K562 (cell line): ENCODE measurements around the gene PSMA4. TPM values are rescaled to one million over a fixed set of nuclear protein-coding genes. Genes with fewer than 3 reads are reported as not detected.

Source experiments
- CREB3L1 ChIP-seq: fragments of 450-650 bp; IDR thresholded peaks from 2 replicates; pipeline ENCODE4 v1.6.1; 2014; ENCODE audit warnings: low read depth, mild to moderate bottlenecking, moderate library complexity, borderline replicate concordance
- E2F1 ChIP-seq: sonication (generic); formaldehyde crosslinking; IDR thresholded peaks from 2 replicates; pipeline ENCODE4 v1.8.1; 2023; ENCODE audit warnings: mild to moderate bottlenecking, missing genetic modification reagents, moderate library complexity
- ERF ChIP-seq: fragments of 450-650 bp; formaldehyde crosslinking; IDR thresholded peaks from 2 replicates; pipeline ENCODE4 v1.4.0; 2020; ENCODE audit warnings: mild to moderate bottlenecking, mixed read lengths
- GABPA ChIP-seq: fragments of 200-800 bp; sonication (Bioruptor generic); conservative IDR thresholded peaks from 2 replicates; pipeline ENCODE4 v1.6.1; 2016; ENCODE audit warnings: low read depth, missing genetic modification characterization, missing compliant biosample characterization
- GTF2E2 ChIP-seq: fragments of 200-800 bp; sonication (Bioruptor generic); IDR thresholded peaks from 2 replicates; pipeline ENCODE4 v1.6.1; 2016; ENCODE audit warnings: missing genetic modification characterization, missing compliant biosample characterization
- HDAC3 ChIP-seq: fragments of 450-650 bp; IDR thresholded peaks from 2 replicates; pipeline ENCODE4 v1.6.1; 2018; ENCODE audit warnings: borderline replicate concordance, mild to moderate bottlenecking, moderate library complexity; ENCODE audit not compliant: partially characterized antibody
- HDAC8 ChIP-seq: fragments of 450-650 bp; IDR thresholded peaks from 2 replicates; pipeline ENCODE4 v1.6.1; 2016; ENCODE audit warnings: mild to moderate bottlenecking, missing genetic modification characterization, moderate library complexity, missing compliant biosample characterization
- HES1 ChIP-seq: fragments of 450-650 bp; IDR thresholded peaks from 2 replicates; pipeline ENCODE4 v1.6.1; 2016; ENCODE audit warnings: low read depth, mild to moderate bottlenecking, moderate library complexity
- ILF3 ChIP-seq: fragments of 450-650 bp; IDR thresholded peaks from 2 replicates; pipeline ENCODE4 v1.6.1; 2018; ENCODE audit warnings: antibody characterized with exemption, mild to moderate bottlenecking, moderate library complexity, borderline replicate concordance
- MAFF ChIP-seq: IDR thresholded peaks from 2 replicates; pipeline ENCODE4 v1.6.1; 2012; ENCODE audit warnings: low read length, improper control_type of control experiment
- MCM2 ChIP-seq: fragments of 450-650 bp; IDR thresholded peaks from 2 replicates; pipeline ENCODE4 v1.6.1; 2017; ENCODE audit warnings: low read depth, mild to moderate bottlenecking
- MTF1 ChIP-seq: fragments of 250-450 bp; sonication (Bioruptor Pico); IDR thresholded peaks from 2 replicates; pipeline ENCODE4 v1.9.0; 2021; ENCODE audit warnings: moderate library complexity, mild to moderate bottlenecking, inconsistent platforms, borderline replicate concordance
- NBN ChIP-seq: fragments of 450-650 bp; IDR thresholded peaks from 2 replicates; pipeline ENCODE4 v1.6.1; 2016; ENCODE audit warnings: low read depth, mild to moderate bottlenecking
- TAF15 ChIP-seq: fragments of 200-400 bp; formaldehyde crosslinking; IDR thresholded peaks from 2 replicates; pipeline ENCODE4 v1.6.1; 2017; ENCODE audit warnings: mild to moderate bottlenecking, low read depth, low read length, moderate library complexity
- TBL1XR1 ChIP-seq, 2 experiments: IDR thresholded peaks; 2 replicates each; pipeline ENCODE4 v1.6.1; 2012; ENCODE audit warnings: improper control_type of control experiment in 2 of 2, low read length in 2 of 2, mild to moderate bottlenecking in 1 of 2
- ZBTB33 ChIP-seq: sonication (generic); formaldehyde crosslinking; IDR thresholded peaks from 2 replicates; pipeline ENCODE4 v1.8.1; 2023; ENCODE audit warnings: mild to moderate bottlenecking, missing genetic modification reagents
- ZBTB43 ChIP-seq: sonication (generic); formaldehyde crosslinking; IDR thresholded peaks from 2 replicates; pipeline ENCODE4 v1.8.0; 2023; ENCODE audit warnings: mild to moderate bottlenecking, missing genetic modification reagents
- ZNF12 ChIP-seq: sonication (generic); formaldehyde crosslinking; IDR thresholded peaks from 2 replicates; pipeline ENCODE4 v1.4.0; 2020; ENCODE audit warnings: mild to moderate bottlenecking, missing genetic modification reagents
- ZNF24 ChIP-seq: fragments of 450-650 bp; IDR thresholded peaks from 2 replicates; pipeline ENCODE4 v1.6.1; 2016
- ZNF354B ChIP-seq: fragments of 250-450 bp; sonication (Bioruptor Pico); IDR thresholded peaks from 2 replicates; pipeline ENCODE4 v1.4.0; 2020
- ZNF586 ChIP-seq: fragments of 450-650 bp; formaldehyde crosslinking; conservative IDR thresholded peaks from 2 replicates; pipeline ENCODE4 v1.4.0; 2020; ENCODE audit warnings: mild to moderate bottlenecking, moderate library complexity
- ZNF644 ChIP-seq: fragments of 200-800 bp; sonication (Bioruptor generic); IDR thresholded peaks from 2 replicates; pipeline ENCODE4 v1.6.1; 2016; ENCODE audit warnings: low read depth, missing genetic modification characterization, missing compliant biosample characterization
- polyA plus RNA-seq, 8 experiments: library from polyadenylated mRNA; depleted of rRNA in 4 of 8; stranded (reverse) in 5 of 8; unstranded in 3 of 8; fragments of >200 nt; fragmentation: Nextera tagmentation in 2 of 8; fragmentation: Illumina TruSeq in 1 of 8; extraction: Ambion mirVana in 2 of 8; extraction: Trizol in 1 of 8; gene quantifications; 2 replicates each; pipeline versions ENCODE4 v1.2.1 to v1.2.3, GENCODE V29; 2011 to 2014; ENCODE audit warnings: inconsistent platforms in 1 of 8, missing spikeins in 1 of 8
- total RNA-seq, 7 experiments: library from RNA; depleted of rRNA in 6 of 7; stranded (reverse); fragments of >200 nt in 6 of 7; fragmentation: Illumina TruSeq in 2 of 7; extraction: Trizol in 2 of 7; gene quantifications; 2 replicates each; pipeline versions ENCODE4 v1.2.1 to v1.2.3, GENCODE V29; 2011 to 2021; ENCODE audit warnings: low replicate concordance in 1 of 7

The PSMA4 gene
- total and polyA plus RNA-seq, 9 of the 15 experiments (the other 6 are each of a cell fraction or from before 2014, with no cell fraction given): 304 to 1,857 (median 666) TPM

- no peak for TF ChIP-seq CREB3L1
- no peak for TF ChIP-seq GTF2E2
- no peak for TF ChIP-seq ZNF644
- no peak for TF ChIP-seq ZNF354B (CRISPR knock-in tag)
- 0 out of 2 replicates have a peak, but pooled peaks have one; percentile 25 for TF ChIP-seq HES1
- TF ChIP-seq ILF3: no peak
- TF ChIP-seq NBN: peak; percentile 47; the same call in 1 of the 2 replicates
- TF ChIP-seq ERF (CRISPR knock-in tag): 0 out of 2 replicates have a peak, but pooled peaks have one; percentile 25
- no peak for TF ChIP-seq TAF15
- TF ChIP-seq TBL1XR1 (IDR thresholded peaks at IDR 0.05; ENCODE audit: low read length in 2 of 2): peak; percentile 57 to 58; a peak in 3 of 4 replicates
- TF ChIP-seq HDAC8 (tag): no peak
- TF ChIP-seq MCM2: no peak
- TF ChIP-seq HDAC3: no peak
- TF ChIP-seq ZNF24: no peak
- no peak for TF ChIP-seq GABPA (tag)
- TF ChIP-seq MTF1 (CRISPR knock-in tag): no peak
- no peak for TF ChIP-seq ZNF12 (CRISPR knock-in tag)
- TF ChIP-seq ZNF586 (CRISPR knock-in tag): no peak
- TF ChIP-seq E2F1 (CRISPR knock-in tag): no peak
- no peak for TF ChIP-seq MAFF
- no peak for TF ChIP-seq ZBTB43
- no peak for TF ChIP-seq ZBTB33 (CRISPR knock-in tag)
Measured at GRCh38 chr15:78565097-78565950, 25.1 kb downstream of the PSMA4 start, which contains the start of gene CHRNA5 (continued).
